AG09309 (cell line): ENCODE measurements around the gene STAT6.

ENCODE experiments used
- DNase-seq: peaks from one replicate; pipeline ENCODE4 v3.0.0-alpha.2; 2010; ENCODE audit warnings: low read depth
- H3K4me3 ChIP-seq: 2 replicates; pipeline ENCODE4 v1.5.1; 2011; ENCODE audit warnings: mild to moderate bottlenecking, low read depth, low read length, moderate library complexity; ENCODE audit not compliant: control insufficient read depth
- TF ChIP-seq, protein P1 (sequence below): IDR thresholded peaks from 2 replicates; pipeline ENCODE4 v1.5.1; 2011; ENCODE audit warnings: mild to moderate bottlenecking, low read depth, low read length, inconsistent platforms; ENCODE audit not compliant: insufficient read depth, control insufficient read depth; ENCODE audit errors: missing control alignments

The STAT6 gene

DNA sequence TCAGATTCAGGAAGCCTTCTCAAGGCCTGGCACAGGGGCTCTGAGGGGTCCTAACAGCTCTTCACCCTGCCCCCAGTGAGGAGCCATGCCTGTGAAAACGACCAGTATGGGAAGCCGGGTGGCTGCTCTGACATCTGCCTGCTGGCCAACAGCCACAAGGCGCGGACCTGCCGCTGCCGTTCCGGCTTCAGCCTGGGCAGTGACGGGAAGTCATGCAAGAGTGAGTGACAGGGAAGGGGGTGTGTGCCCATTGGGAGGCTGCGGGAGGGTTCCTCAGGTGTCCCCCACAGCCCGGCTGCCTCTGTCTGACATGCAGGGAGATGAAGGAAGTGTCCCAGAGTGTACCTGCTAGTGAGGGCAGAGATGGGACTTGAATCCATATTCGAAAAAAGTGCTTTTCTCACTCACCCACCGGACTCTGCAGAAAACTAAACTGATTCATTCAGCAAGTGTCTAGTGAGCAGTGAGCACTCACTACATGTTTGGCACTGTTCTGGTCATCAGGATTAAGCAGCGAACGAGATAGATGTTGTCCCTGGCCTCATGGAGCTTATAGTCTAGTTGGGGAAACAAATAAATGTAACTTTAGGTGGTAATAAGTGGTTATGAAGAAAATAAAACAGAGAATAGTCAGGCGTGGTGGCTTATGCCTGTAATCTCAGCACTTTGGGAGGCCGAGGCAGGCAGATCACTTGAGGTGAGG lies 45.7 kb upstream of the STAT6 start:
- DNase-seq = no peak
- TF ChIP-seq, protein P1, sequence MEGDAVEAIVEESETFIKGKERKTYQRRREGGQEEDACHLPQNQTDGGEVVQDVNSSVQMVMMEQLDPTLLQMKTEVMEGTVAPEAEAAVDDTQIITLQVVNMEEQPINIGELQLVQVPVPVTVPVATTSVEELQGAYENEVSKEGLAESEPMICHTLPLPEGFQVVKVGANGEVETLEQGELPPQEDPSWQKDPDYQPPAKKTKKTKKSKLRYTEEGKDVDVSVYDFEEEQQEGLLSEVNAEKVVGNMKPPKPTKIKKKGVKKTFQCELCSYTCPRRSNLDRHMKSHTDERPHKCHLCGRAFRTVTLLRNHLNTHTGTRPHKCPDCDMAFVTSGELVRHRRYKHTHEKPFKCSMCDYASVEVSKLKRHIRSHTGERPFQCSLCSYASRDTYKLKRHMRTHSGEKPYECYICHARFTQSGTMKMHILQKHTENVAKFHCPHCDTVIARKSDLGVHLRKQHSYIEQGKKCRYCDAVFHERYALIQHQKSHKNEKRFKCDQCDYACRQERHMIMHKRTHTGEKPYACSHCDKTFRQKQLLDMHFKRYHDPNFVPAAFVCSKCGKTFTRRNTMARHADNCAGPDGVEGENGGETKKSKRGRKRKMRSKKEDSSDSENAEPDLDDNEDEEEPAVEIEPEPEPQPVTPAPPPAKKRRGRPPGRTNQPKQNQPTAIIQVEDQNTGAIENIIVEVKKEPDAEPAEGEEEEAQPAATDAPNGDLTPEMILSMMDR = no peak
- H3K4me3 ChIP-seq = no peak overlapping the region

DNA sequence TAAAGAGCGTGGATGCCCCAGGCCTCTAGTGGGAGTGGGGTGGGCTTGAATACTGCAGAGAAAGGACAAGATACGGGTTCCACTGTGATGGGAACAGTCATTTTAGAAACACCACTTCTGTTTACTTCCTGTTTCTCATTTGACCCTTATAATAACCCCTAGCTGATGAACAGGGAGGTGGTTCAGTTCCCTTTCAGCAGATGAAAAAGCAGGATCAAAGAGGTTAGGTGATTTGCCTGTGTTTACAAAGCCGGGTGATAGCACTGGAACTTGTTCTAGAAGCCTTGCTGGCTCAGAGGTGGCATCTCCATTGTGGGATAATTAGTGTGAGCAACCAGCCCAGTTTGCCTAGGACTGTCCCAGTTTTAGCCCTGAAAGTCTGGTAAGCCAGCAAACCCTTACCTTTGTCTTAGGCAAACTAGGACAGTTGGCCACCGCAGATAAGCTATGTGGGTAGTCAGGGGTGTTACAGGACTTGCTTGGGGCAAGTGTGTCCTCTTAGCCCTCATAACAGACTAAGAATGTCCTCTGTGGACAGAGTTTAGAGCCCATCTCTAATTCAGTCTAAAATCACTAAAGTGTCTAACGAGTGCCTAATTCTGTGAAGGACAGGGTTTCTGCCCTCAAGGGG lies 43.8 kb upstream of the STAT6 start:
- no peak for DNase-seq
- H3K4me3 ChIP-seq = no peak overlapping the region
- TF ChIP-seq, protein P1 = no peak

DNA sequence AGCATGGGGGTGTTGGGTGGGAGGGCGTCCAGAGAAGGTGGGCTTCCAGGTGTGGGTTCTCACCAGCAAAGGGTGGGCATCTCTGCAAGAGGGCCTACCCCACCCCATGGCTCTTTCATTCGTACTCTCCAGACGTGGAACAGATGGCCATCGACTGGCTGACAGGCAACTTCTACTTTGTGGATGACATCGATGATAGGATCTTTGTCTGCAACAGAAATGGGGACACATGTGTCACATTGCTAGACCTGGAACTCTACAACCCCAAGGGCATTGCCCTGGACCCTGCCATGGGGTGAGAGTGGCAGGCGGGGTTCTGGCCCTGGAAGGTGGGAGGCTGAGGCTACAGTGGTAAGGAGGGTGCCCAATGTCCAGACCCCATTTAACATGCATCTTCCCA lies 42.9 kb upstream of the STAT6 start:
- no peak for DNase-seq
- TF ChIP-seq, protein P1 = no peak
- no peak overlapping the region for H3K4me3 ChIP-seq

DNA sequence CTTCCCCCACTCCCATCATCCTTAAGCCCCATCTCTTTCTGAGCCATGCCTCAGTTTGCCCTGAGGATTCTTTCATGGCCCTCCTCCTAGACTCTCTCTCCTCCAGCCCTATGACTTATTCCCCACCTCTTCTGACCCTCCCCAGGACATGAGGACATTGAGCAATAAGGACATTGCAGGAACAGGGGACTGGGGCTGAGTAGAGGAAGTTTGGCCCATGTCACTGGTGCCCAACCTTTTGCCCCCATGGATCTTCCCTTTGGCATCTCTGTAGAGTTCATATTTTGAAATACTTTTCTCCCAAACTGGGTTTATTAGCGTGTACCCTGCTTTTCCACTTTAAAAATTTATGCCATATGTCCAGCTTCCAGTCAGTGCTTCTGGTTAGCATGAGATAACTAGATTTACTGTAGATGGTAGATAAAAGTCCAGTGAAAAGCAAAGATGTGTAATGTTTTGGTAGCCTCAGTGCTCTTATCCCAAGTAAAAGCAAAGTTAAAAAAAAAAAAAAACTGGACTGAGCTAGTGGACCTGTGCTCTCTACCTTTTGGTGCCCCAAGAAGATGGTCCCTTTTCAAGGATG lies 42.3 kb upstream of the STAT6 start:
- DNase-seq = no peak
- no peak overlapping the region for H3K4me3 ChIP-seq
- TF ChIP-seq, protein P1 = no peak

DNA sequence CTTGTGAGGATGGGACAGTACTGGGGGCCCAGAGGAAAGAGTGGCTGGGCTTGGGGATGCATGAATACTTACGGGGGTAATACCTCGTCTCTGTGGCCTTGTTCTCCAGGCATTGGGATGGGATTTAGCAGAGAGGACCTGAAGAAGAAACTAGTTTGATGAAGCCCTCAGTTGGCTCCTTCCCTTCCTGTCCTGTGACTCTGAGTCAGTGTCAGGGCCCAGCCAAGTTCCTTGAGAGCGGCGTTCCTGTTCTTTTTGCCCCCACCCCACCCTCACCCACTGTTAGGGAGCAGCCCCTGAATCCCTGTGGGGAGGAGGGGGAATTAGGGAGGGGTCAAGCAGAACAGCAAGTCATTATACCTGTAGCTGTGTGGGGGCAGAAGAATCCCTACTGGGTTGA lies 41.5 kb upstream of the STAT6 start:
- DNase-seq = no peak
- TF ChIP-seq, protein P1 = no peak
- H3K4me3 ChIP-seq = no peak overlapping the region

DNA sequence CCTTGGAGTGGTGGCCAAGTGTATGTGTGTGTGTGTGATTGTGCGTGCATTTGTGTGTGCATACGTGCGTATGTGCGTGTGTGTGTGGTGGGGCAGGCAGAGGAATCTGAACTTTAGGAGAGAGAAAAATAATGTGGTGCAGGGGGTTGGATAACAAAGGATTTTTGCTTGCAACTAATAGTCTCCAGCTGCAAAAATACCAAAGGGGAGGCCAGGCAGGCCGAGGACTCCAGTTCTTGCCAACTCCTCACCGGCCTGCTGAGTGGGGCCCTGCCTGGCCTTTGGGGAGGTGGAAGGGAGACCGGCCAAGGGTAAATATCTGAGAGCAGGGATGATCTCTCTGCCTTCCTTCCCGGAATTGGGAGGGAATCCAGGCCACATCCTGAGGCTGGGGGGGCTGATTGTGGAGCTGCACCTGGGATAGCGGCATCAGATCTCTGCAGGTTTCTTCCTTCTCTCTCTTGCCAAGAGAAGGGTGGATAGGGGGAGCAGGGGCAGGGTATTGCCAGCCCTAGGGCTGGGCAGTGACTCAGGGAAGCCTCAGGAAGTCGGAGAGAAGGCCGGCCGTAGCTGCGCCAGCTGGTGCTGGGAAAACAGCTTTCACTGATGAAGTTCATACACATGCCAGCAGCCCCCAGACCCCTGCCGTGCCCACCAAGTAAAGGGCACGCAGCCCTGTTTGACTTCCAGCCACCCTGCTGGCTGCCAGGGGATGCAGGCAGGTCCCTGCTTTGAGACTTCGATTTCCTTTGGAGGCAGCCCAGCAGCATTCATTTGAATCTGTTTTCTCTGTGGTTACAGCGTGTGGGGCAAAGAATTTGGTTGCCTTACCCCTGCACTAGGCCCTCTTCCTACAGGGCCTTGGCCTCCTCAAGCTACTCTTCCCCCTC lies 40.8 kb upstream of the STAT6 start:
- H3K4me3 ChIP-seq = no peak overlapping the region
- DNase-seq = peak; percentile 78
- TF ChIP-seq, protein P1 = no peak
